Measurements from ENCODE around the gene COPB1. TPM values are rescaled to one million over a fixed set of nuclear protein-coding genes. Genes with fewer than 3 reads are reported as not detected.

COPB1 gene
- total RNA-seq (100 to 1,000 TPM in 1 of 2 donors, 10 to 100 TPM in 1; 99.3 to 140 TPM), polyA plus RNA-seq (10 to 100 TPM; 32.1 to 49.8 TPM)

GRCh38 chr11:14499560-14500180, at the start of gene COPB1:
TSS of gene COPB1 (minus strand) at chr11:14499811. CDS start at chr11:14498928, 883 bp downstream.
- Histone ChIP-seq H3K9ac (ENCODE audit: low read depth in 1 of 2, low read length in 2 of 2) (peak within 1 kb of the TSS; percentile 83 to 99), H3K9me3 (ENCODE audit: control insufficient read depth in 4 of 4, low read length in 3 of 4) (no peaks in the 10 kb centered on the region), H3K4me3 (ENCODE audit: low read depth in 1 of 3, low read length in 3 of 3) (peak within 1 kb of the TSS; percentile 86 to 98 (median 93)), H3K27ac (ENCODE audit: low read depth in 1 of 2, low read length in 2 of 2) (peak within 1 kb of the TSS; percentile 87 to 92), H3K36me3 (ENCODE audit: control insufficient read depth in 4 of 4, insufficient read depth in 3 of 4, low read depth in 1 of 4, low read length in 3 of 4) (peaks cover 3 to 21% (median 15%) of the 10 kb centered on the region in 4 donors), H3K4me1 (ENCODE audit: control insufficient read depth in 4 of 4, insufficient read depth in 4 of 4, low read length in 3 of 4) (peaks cover 2 to 14% (median 7%) of the 10 kb centered on the region in 4 donors), H3K27me3 (ENCODE audit: control insufficient read depth in 4 of 4, insufficient read depth in 4 of 4, low read length in 3 of 4) (no peaks in the 10 kb centered on the region)
- peak; percentile 92 for DNase-seq (ENCODE audit: low spot score)
- TF ChIP-seq SP1 (IDR thresholded peaks at IDR 0.05) (peak; percentile 67), GABPA (IDR thresholded peaks at IDR 0.05 in 1 of 2, conservative IDR thresholded peaks at IDR 0.05 in 1 of 2) (peak in 1 of 2 donors; percentile 68), REST (IDR thresholded peaks at IDR 0.05) (peak; percentile 50), TAF1 (conservative IDR thresholded peaks at IDR 0.05) (peak; percentile 84), JUND (IDR thresholded peaks at IDR 0.05) (peak; percentile 45 to 51), HNF4G (IDR thresholded peaks at IDR 0.05) (peak; percentile 59), FOXA1 (IDR thresholded peaks at IDR 0.05) (peak; percentile 20), YY1 (IDR thresholded peaks at IDR 0.05) (peak; percentile 64), RXRA (IDR thresholded peaks at IDR 0.05) (peak; percentile 83 to 90), MAX (IDR thresholded peaks at IDR 0.05) (peak; percentile 65), FOXA2 (IDR thresholded peaks at IDR 0.05) (no peak), NR2F2 (IDR thresholded peaks at IDR 0.05) (peak; percentile 34), EGR1 (IDR thresholded peaks at IDR 0.05; ENCODE audit: low read depth in 2 of 2) (peak in 1 of 2 donors; percentile 18), ZBTB33 (IDR thresholded peaks at IDR 0.05) (peak; percentile 95), ATF3 (IDR thresholded peaks at IDR 0.05) (peak; percentile 49), CTCF (IDR thresholded peaks at IDR 0.05; ENCODE audit: low read depth, low read length, missing input control) (no peak), HNF4A (conservative IDR thresholded peaks at IDR 0.05) (peak; percentile 74 to 84), RAD21 (IDR thresholded peaks at IDR 0.05) (peak; percentile 36 to 45)
- under 1% methylated on average over 37 of the region's 37 CpGs for WGBS
